H1 (cell line): Measurements from ENCODE around the gene ANAPC16. TPM values are rescaled to one million over a fixed set of nuclear protein-coding genes. Genes with fewer than 3 reads are reported as not detected.

Experiments
- CTCF ChIA-PET: fragments of 300-600 bp; sonication (Branson Sonifier 250); formaldehyde crosslinking; loops from one replicate; lab custom pipeline; 2021; ENCODE audit not compliant: partially characterized antibody; lab: Charles Lee
- POLR2A ChIA-PET: fragments of 300-600 bp; sonication (Branson Sonifier 250); formaldehyde crosslinking; loops from one replicate; lab custom pipeline; 2021; ENCODE audit warnings: inconsistent platforms; ENCODE audit not compliant: partially characterized antibody; lab: Charles Lee
- DNase-seq, 2 experiments: peaks; one replicate each; pipeline versions ENCODE4 v3.0.0 to v3.0.0-alpha.2; 2010 to 2022; ENCODE audit warnings: low spot score in 2 of 2, low read depth in 1 of 2, mixed read lengths in 1 of 2
- FAIRE-seq: peaks from 2 replicates; lab custom pipeline; 2011; peaks lifted over from hg19 to GRCh38; lab: Jason Lieb, UNC
- H2AFZ ChIP-seq: 2 replicates; pipeline ENCODE4 v1.8.1; 2012; ENCODE audit warnings: low read length, inconsistent platforms
- H2AK5ac ChIP-seq: 2 replicates; pipeline ENCODE4 v1.6.1; 2013; ENCODE audit warnings: low read depth, low read length
- H2BK120ac ChIP-seq: replicated peaks from 2 replicates; pipeline ENCODE3; 2013; ENCODE audit warnings: low read depth, low read length, inconsistent platforms
- H2BK12ac ChIP-seq: 2 replicates; pipeline ENCODE4 v1.6.1; 2013; ENCODE audit warnings: low read depth, low read length
- H2BK15ac ChIP-seq: 2 replicates; pipeline ENCODE4 v1.6.1; 2013; ENCODE audit warnings: low read length
- H2BK20ac ChIP-seq: 2 replicates; pipeline ENCODE4 v1.6.1; 2013; ENCODE audit warnings: low read length
- H2BK5ac ChIP-seq: 2 replicates; pipeline ENCODE4 v1.6.1; 2013; ENCODE audit warnings: low read depth, low read length
- H3K14ac ChIP-seq: 2 replicates; pipeline ENCODE4 v1.6.1; 2013; ENCODE audit warnings: inconsistent platforms; ENCODE audit not compliant: insufficient read length
- H3K18ac ChIP-seq: 2 replicates; pipeline ENCODE4 v1.6.1; 2013; ENCODE audit warnings: low read length; ENCODE audit errors: extremely low read depth
- H3K23ac ChIP-seq: 2 replicates; pipeline ENCODE4 v1.6.1; 2013; ENCODE audit warnings: inconsistent platforms; ENCODE audit not compliant: insufficient read length
- H3K23me2 ChIP-seq: 2 replicates; pipeline ENCODE4 v1.6.1; 2013; ENCODE audit warnings: low read depth, low read length
- H3K27ac ChIP-seq: 2 replicates; pipeline ENCODE4 v1.6.1; 2011; ENCODE audit warnings: low read depth, low read length, inconsistent platforms
- H3K27me3 ChIP-seq, 4 experiments: replicated peaks in 1 of 4; 1 replicate in 1 of 4; 2 replicates in 3 of 4; pipeline versions ENCODE4 v1.6.1 to v1.8.1; 2011 to 2013; ENCODE audit warnings: low read length in 3 of 4, mild to moderate bottlenecking in 3 of 4, inconsistent platforms in 2 of 4, mixed read lengths in 2 of 4, moderate library complexity in 1 of 4; ENCODE audit not compliant: control insufficient read depth in 3 of 4, insufficient read depth in 3 of 4; ENCODE audit errors: extremely low read depth in 1 of 4
- H3K36me3 ChIP-seq, 4 experiments: 2 replicates each; pipeline versions ENCODE4 v1.6.1 to v1.8.1; 2011 to 2013; ENCODE audit warnings: mild to moderate bottlenecking in 4 of 4, low read length in 3 of 4, moderate library complexity in 2 of 4, control low read depth in 1 of 4, inconsistent platforms in 1 of 4; ENCODE audit not compliant: insufficient read depth in 4 of 4, control insufficient read depth in 2 of 4
- H3K4ac ChIP-seq: replicated peaks from 2 replicates; pipeline ENCODE3; 2013; ENCODE audit warnings: low read length, low read depth, mixed read lengths, inconsistent platforms; ENCODE audit not compliant: insufficient read length
- H3K4me1 ChIP-seq, 4 experiments: replicated peaks in 1 of 4; 1 replicate in 1 of 4; 2 replicates in 3 of 4; pipeline versions ENCODE4 v1.6.1 to v1.8.1; 2011 to 2013; ENCODE audit warnings: low read length in 3 of 4, inconsistent platforms in 2 of 4, mixed read lengths in 1 of 4; ENCODE audit not compliant: insufficient read depth in 4 of 4, control insufficient read depth in 3 of 4
- H3K4me2 ChIP-seq, 2 experiments: 2 replicates each; pipeline versions ENCODE4 v1.6.1 to v1.8.1; 2011 to 2013; ENCODE audit warnings: low read depth in 2 of 2, low read length in 2 of 2, control low read depth in 1 of 2, inconsistent platforms in 1 of 2, mild to moderate bottlenecking in 1 of 2; ENCODE audit not compliant: insufficient read depth in 1 of 2
- H3K4me3 ChIP-seq, 4 experiments: fragments of 200-600, 300-600 bp in 1 of 4; sonication (generic), shearing (Covaris generic), sonication (Bioruptor Twin) in 1 of 4; 2 replicates each; pipeline versions ENCODE4 v1.5.1 to v1.8.1; 2011 to 2016; ENCODE audit warnings: low read length in 4 of 4, low read depth in 3 of 4, control low read depth in 2 of 4, inconsistent platforms in 2 of 4, mild to moderate bottlenecking in 2 of 4, mixed read lengths in 1 of 4, moderate library complexity in 1 of 4; ENCODE audit not compliant: insufficient read depth in 2 of 4; ENCODE audit errors: extremely low read depth in 1 of 4
- H3K56ac ChIP-seq: replicated peaks from 2 replicates; pipeline ENCODE3; 2013; ENCODE audit warnings: low read depth, mild to moderate bottlenecking, mixed read lengths, low read length, inconsistent platforms; ENCODE audit not compliant: insufficient read length
- H3K79me1 ChIP-seq: 2 replicates; pipeline ENCODE4 v1.6.1; 2013; ENCODE audit warnings: low read depth, low read length, control low read depth
- H3K79me2 ChIP-seq, 2 experiments: 2 replicates each; pipeline versions ENCODE4 v1.6.1 to v1.8.1; 2012 to 2013; ENCODE audit warnings: low read length in 2 of 2, mild to moderate bottlenecking in 2 of 2, inconsistent platforms in 1 of 2; ENCODE audit not compliant: insufficient read depth in 2 of 2, control insufficient read depth in 1 of 2
- H3K9ac ChIP-seq, 4 experiments: replicated peaks in 1 of 4; 1 replicate in 1 of 4; 2 replicates in 3 of 4; pipeline versions ENCODE4 v1.6.1 to v1.8.1; 2011 to 2013; ENCODE audit warnings: low read depth in 3 of 4, low read length in 3 of 4, control low read depth in 2 of 4, mild to moderate bottlenecking in 2 of 4, moderate library complexity in 2 of 4, inconsistent platforms in 1 of 4; ENCODE audit errors: extremely low read depth in 1 of 4
- H3K9me3 ChIP-seq, 2 experiments: 2 replicates each; pipeline versions ENCODE4 v1.6.1 to v1.8.1; 2012 to 2013; ENCODE audit warnings: mild to moderate bottlenecking in 2 of 2, moderate library complexity in 2 of 2, control low read depth in 1 of 2, inconsistent platforms in 1 of 2, low read depth in 1 of 2, low read length in 1 of 2, mixed read lengths in 1 of 2; ENCODE audit not compliant: insufficient read depth in 2 of 2
- H4K20me1 ChIP-seq, 2 experiments: replicated peaks in 1 of 2; 2 replicates each; pipeline versions ENCODE3 to v1.8.1; 2011 to 2013; ENCODE audit warnings: inconsistent platforms in 2 of 2, low read length in 2 of 2, mild to moderate bottlenecking in 1 of 2; ENCODE audit not compliant: insufficient read depth in 2 of 2, control insufficient read depth in 1 of 2
- H4K5ac ChIP-seq: 2 replicates; pipeline ENCODE4 v1.6.1; 2013; ENCODE audit warnings: low read length, low read depth, mixed read lengths, inconsistent platforms; ENCODE audit not compliant: insufficient read length
- H4K8ac ChIP-seq: 2 replicates; pipeline ENCODE4 v1.8.0; 2013; ENCODE audit warnings: mild to moderate bottlenecking, moderate library complexity, low read length, inconsistent platforms; ENCODE audit not compliant: insufficient read depth; ENCODE audit errors: extremely low read depth
- H4K91ac ChIP-seq: replicated peaks from 2 replicates; pipeline ENCODE3; 2013; ENCODE audit warnings: low read length, mixed read lengths, inconsistent platforms; ENCODE audit not compliant: insufficient read length
- BRCA1 ChIP-seq: IDR thresholded peaks from 2 replicates; pipeline ENCODE4 v1.6.1; 2012; ENCODE audit warnings: low read depth, low read length, improper control_type of control experiment
- CHD1 ChIP-seq: IDR thresholded peaks from 2 replicates; pipeline ENCODE4 v1.6.1; 2012; ENCODE audit warnings: low read depth, low read length, improper control_type of control experiment
- JUN ChIP-seq: IDR thresholded peaks from 2 replicates; pipeline ENCODE4 v1.6.1; 2011; ENCODE audit warnings: low read depth, mild to moderate bottlenecking, improper control_type of control experiment, low read length
- RNF2 ChIP-seq: fragments of 200-900, 300-1000 bp; sonication (generic); IDR thresholded peaks from 2 replicates; pipeline ENCODE4 v1.7.1; 2016; ENCODE audit warnings: borderline replicate concordance, low read depth, mild to moderate bottlenecking, antibody characterized with exemption, low read length; ENCODE audit not compliant: poor library complexity, severe bottlenecking; ENCODE audit errors: missing control alignments
- SIRT6 ChIP-seq: IDR thresholded peaks from one replicate; pipeline ENCODE4 v1.7.1; 2012; ENCODE audit warnings: low read length, inconsistent platforms
- SP1 ChIP-seq: IDR thresholded peaks from 2 replicates; pipeline ENCODE4 v1.6.1; 2011; ENCODE audit warnings: low read depth, low read length
- SUZ12 ChIP-seq: fragments of 200-600 bp; sonication (generic); IDR thresholded peaks from 2 replicates; pipeline ENCODE4 v1.6.1; 2012; ENCODE audit warnings: mild to moderate bottlenecking, inconsistent platforms, low read length, moderate library complexity, mixed read lengths
- WGBS, 2 experiments: shearing (Covaris generic) in 1 of 2; methylation state at CpG; one replicate each; pipeline versions ENCODE4 v1.1.6 to v1.1.7; 2013 to 2015; ENCODE audit warnings: low lambda C conversion rate in 2 of 2, mixed read lengths in 2 of 2, inconsistent platforms in 1 of 2, low coverage in 1 of 2, missing lambda C conversion rate in 1 of 2; ENCODE audit not compliant: insufficient replicate concordance in 2 of 2, insufficient coverage in 1 of 2, insufficient read length in 1 of 2; ENCODE audit errors: extremely low coverage in 1 of 2, missing lambda C conversion rate in 1 of 2; 5-methylcytosine and 5-hydroxymethylcytosine counted together
- polyA plus RNA-seq, 7 experiments: library from polyadenylated mRNA; depleted of rRNA in 3 of 7; stranded (reverse) in 5 of 7; unstranded in 2 of 7; fragments of >200 nt in 5 of 7; fragments of 200-250 nt in 2 of 7; gene quantifications; 1 replicate in 5 of 7; 2 replicates in 1 of 7; 4 replicates in 1 of 7; pipeline versions ENCODE4 v1.2.1 to v1.2.3, GENCODE V29; 2011 to 2013; ENCODE audit warnings: missing spikeins in 2 of 7, mixed read lengths in 2 of 7
- total RNA-seq: library from RNA; stranded (reverse); fragmentation: NEBNext Ultra II Directional; extraction: Animal tissue kit (Norgen Biotek cat#: 25700); gene quantifications from 2 replicates; pipeline ENCODE4 v1.2.1, GENCODE V29; 2021
- TF ChIP-seq, protein P1 (sequence below), 3 experiments: IDR thresholded peaks; 1 replicate in 2 of 3; 2 replicates in 1 of 3; pipeline versions ENCODE4 v1.5.1 to v1.6.1; 2011; ENCODE audit warnings: low read length in 3 of 3, mild to moderate bottlenecking in 3 of 3, inconsistent platforms in 2 of 3, low read depth in 1 of 3, moderate library complexity in 1 of 3; ENCODE audit not compliant: insufficient read depth in 1 of 3; ENCODE audit errors: control extremely low read depth in 1 of 3
- TF ChIP-seq, protein P2 (sequence below): IDR thresholded peaks from 2 replicates; pipeline ENCODE4 v1.6.1; 2012; ENCODE audit warnings: inconsistent platforms

The ANAPC16 gene
- total and polyA plus RNA-seq, 2 of the 8 experiments (the other 6 are each of a cell fraction or from before 2014, with no cell fraction given), result 53.1 to 57.4 TPM

DNA sequence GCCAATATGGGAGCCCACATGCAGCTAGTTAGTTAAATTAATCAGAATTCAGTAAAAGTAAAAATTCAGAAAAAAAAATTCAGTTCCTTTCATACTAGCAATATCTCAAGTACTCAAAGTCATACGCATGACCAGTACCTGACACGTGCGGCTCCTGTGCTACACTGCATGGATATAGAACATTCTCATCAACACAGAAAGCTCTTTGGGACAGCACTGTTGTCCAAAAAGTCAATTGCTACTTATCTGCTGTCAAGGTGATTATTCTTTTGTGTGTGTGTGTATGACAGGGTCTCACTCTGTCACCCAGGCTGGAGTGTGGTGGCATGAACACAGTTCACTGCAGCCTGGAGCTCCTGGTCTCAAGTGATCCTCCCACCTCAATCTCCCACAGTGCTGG, 14.9 kb upstream of the ANAPC16 start:
- Histone ChIP-seq H3K18ac (no peak overlapping the region), H2BK20ac (no peak overlapping the region), H3K27me3 (no peaks in the 10 kb centered on the region), H2AFZ (no peak overlapping the region), H3K79me1 (no peaks in the 10 kb centered on the region), H3K23ac (no peak overlapping the region), H3K9ac (no peak overlapping the region), H2BK120ac (no peak overlapping the region), H3K4me1 (no peaks in the 10 kb centered on the region), H2BK5ac (no peak overlapping the region), H4K8ac (no peak overlapping the region), H3K27ac (no peak overlapping the region), H3K56ac (no peak overlapping the region), H3K4me2 (no peak overlapping the region), H4K20me1 (no peaks in the 10 kb centered on the region), H3K79me2 (no peaks in the 10 kb centered on the region), H3K4ac (no peak overlapping the region), H3K23me2 (no peaks in the 10 kb centered on the region), H3K4me3 (no peak overlapping the region), H3K9me3 (no peaks in the 10 kb centered on the region), H2AK5ac (no peak overlapping the region), H2BK12ac (no peak overlapping the region), H4K5ac (no peak overlapping the region), H4K91ac (no peak overlapping the region), H3K36me3 (peaks cover 2 to 15% (median 4%) of the 10 kb centered on the region in 4 experiments; a peak in 3 of 8 replicates), H3K14ac (no peak overlapping the region), H2BK15ac (no peak overlapping the region)
- DNase-seq, result no peak
- no peak for FAIRE-seq
- POLR2A ChIA-PET, result no interaction called here
- CTCF ChIA-PET, result interaction anchor here (0.6 to 1.2 kb wide), 4 partner anchors 11 to 211 kb away, joined by 3 to 4 read pairs (median 3); no protein-coding TSS in a partner anchor
- WGBS, 2 experiments, result 93% methylated on average over 3 of the region's 3 CpGs; no CpG with 5 or more reads in 1 of the 2 experiments
- TF ChIP-seq RNF2, result no peak
- TF ChIP-seq JUN, result no peak
- no peak for TF ChIP-seq SP1
- no peak for TF ChIP-seq BRCA1
- TF ChIP-seq CHD1, result no peak
- TF ChIP-seq, protein P1, sequence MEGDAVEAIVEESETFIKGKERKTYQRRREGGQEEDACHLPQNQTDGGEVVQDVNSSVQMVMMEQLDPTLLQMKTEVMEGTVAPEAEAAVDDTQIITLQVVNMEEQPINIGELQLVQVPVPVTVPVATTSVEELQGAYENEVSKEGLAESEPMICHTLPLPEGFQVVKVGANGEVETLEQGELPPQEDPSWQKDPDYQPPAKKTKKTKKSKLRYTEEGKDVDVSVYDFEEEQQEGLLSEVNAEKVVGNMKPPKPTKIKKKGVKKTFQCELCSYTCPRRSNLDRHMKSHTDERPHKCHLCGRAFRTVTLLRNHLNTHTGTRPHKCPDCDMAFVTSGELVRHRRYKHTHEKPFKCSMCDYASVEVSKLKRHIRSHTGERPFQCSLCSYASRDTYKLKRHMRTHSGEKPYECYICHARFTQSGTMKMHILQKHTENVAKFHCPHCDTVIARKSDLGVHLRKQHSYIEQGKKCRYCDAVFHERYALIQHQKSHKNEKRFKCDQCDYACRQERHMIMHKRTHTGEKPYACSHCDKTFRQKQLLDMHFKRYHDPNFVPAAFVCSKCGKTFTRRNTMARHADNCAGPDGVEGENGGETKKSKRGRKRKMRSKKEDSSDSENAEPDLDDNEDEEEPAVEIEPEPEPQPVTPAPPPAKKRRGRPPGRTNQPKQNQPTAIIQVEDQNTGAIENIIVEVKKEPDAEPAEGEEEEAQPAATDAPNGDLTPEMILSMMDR (IDR thresholded peaks at IDR 0.05; ENCODE audit: control extremely low read depth in 1 of 3, insufficient read depth in 1 of 3, low read depth in 1 of 3, low read length in 3 of 3), result no peak
- TF ChIP-seq, protein P2, sequence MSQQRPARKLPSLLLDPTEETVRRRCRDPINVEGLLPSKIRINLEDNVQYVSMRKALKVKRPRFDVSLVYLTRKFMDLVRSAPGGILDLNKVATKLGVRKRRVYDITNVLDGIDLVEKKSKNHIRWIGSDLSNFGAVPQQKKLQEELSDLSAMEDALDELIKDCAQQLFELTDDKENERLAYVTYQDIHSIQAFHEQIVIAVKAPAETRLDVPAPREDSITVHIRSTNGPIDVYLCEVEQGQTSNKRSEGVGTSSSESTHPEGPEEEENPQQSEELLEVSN, result no peak
- no peak for TF ChIP-seq SUZ12
- no peak for TF ChIP-seq SIRT6
